HG03520 (cell line): ENCODE measurements around the gene GALNT15.
A peak's percentile ranks its signal among the peaks of the same experiment; 100 is the strongest.

Experiments used
- ATAC-seq: cut with Tn5 transposase; IDR thresholded peaks from one replicate; pipeline ENCODE4 v1.9.1; 2021; ENCODE audit warnings: mild to moderate bottlenecking, moderate library complexity; ENCODE audit not compliant: unreplicated experiment

GALNT15 gene

DNA sequence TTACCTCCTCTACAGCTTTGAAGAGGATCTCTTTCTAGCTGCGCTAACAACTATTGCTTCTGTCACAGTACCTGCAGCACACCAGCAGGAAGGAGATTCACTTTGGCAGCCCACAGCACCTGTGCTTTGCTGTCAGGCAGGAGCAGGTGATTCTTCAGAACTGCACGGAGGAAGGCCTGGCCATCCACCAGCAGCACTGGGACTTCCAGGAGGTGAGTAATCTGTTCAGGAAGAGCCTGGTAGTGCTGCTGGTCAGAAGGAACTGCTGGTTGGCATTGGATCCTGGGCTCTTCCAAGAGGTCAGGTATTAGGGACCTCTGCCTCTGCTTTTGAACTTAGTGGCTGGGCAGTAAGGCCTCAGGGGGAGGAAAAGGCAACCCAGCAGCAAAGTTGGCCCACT lies 48.1 kb downstream of the GALNT15 start:
- no peak for ATAC-seq

DNA sequence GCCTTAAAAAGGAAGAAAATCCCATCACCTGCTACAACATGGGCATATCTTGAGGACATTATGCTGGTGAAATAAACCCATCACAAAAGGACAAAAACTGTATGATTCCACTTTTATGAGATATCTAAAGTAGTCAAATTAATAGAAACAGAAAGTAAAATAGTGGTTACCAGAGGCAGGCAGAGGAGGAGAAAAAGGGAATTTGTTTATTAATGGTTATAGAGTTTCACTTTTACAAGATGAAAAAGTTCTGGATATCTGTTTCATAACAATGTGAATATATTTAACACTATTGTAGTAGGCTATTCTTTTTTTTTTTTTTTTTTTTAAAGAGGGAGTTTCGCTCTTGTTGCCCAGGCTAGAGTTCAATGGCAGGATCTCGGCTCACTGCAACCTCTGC lies 49.8 kb downstream of the GALNT15 start:
- ATAC-seq: no peak

DNA sequence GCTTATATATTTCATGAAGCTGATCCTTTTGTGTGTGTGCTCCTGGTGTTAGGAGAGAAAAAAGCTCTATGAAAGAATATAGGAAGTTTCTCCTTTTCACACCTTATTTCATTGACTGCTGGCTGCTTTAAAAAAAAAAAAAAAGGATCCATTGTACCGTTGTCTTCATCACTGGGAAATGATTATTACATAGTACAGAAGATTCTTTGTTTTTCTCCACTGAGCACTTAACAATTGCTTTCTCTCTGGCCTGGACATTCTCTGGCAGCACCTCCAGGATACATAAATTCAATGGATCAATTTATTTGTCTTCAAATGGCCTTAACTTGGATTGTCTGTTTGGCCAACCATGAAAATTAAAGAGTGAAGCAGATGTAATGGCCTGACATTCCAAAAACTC lies 53.1 kb downstream of the GALNT15 start:
- ATAC-seq: no peak

DNA sequence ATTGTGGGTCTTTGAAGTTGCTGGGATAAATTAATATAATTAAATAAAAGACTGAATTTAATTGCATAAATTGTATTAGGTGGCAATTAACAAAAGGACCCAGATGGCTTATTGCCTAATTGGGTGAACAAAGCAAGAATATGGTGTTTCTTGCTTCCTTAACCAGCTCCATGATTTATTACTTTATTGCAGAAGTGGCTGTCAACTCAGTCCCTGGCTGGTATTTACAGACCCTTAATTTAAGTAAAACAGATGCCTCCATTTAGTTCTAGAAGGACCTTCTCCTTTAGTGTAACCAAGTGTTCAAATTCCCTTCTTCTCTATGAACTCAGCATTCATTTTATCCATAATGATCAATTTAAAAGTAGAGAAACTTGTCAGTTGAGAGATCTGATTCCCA lies 55.2 kb downstream of the GALNT15 start:
- ATAC-seq: no peak

DNA sequence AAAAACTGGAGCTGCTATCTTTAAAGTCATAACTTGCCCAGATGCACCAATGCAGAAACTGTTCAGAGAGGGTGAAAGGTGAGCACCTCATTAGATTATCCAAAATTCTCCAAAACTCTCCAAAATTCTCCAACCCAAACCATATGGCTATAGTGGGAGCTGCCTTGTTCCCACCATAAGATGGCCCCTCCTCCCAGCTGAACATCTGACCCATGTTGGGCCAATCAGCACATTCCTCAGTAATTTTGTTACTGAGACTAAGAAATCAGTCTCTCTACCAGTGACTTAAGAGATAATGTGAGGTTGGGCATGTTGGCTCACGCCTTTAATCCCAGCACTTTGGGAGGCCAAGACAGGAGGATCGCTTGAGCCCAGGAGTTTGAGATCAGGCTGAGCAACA lies 57.5 kb downstream of the GALNT15 start:
- ATAC-seq: no peak

DNA sequence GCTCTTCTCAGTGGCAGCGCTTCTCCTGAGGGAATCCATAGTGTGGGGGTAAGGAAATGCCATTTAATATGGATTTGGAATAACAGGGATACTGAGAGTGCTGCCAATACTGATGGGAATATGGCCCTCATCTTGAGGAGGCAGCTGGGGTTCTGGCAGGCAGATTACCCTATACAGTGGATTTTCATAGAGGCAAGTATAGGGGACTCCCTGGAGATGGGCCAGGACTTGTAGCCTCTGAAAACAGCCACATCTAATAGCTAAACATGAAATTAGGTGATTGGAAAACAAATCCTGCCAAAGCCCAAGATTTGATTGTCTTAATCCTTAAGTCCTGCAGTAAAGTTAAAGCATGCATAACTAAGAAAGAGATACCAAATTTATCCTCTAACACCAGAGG lies 59.3 kb downstream of the GALNT15 start:
- ATAC-seq: no peak

DNA sequence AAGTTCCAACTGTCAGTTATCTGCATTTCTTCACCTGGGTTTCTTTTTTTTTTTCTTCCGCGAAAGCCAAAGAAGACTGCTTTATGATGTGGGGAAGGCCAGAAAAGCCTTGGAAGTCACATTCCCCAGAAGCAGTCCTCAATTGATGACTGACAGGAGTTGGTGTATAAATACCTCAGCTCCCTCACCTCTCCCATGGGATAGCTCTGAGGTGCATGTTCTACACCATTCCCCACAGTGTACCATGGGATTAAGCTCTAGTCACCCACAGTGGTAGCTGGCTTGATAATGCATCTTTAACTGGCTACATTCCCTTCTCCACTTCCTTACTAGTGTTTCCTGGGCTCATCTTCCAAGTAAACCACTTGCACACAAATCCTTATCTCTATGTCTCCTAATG lies 59.8 kb downstream of the GALNT15 start:
- no peak for ATAC-seq

DNA sequence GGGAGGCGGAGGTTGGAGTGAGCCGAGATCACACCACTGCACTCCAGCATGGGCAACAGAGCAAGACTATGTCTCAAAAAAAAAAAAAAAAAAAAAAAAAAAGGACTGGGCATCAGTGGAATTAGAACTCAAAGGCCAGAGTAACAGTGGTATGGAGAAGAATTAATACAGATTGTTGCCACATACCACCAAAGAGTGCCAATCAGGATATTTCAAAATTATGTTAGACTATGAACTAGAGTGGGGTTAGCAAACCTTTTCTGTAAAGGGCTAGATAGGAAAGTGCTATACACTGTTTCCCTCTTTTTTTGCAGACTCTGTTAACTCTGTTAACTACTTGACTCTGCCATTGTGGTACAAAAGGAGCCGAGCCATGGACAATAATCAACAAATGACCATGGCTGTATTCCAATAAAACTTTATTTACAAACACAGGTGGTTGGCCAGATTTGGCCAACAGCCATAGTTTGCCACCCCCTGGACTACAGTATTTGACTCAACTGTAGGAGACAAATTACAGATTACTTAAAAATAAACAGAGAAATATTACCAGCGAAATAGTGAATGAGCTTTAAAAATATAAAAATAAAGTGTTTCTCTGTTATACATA lies 61.7 kb downstream of the GALNT15 start:
- no peak for ATAC-seq

DNA sequence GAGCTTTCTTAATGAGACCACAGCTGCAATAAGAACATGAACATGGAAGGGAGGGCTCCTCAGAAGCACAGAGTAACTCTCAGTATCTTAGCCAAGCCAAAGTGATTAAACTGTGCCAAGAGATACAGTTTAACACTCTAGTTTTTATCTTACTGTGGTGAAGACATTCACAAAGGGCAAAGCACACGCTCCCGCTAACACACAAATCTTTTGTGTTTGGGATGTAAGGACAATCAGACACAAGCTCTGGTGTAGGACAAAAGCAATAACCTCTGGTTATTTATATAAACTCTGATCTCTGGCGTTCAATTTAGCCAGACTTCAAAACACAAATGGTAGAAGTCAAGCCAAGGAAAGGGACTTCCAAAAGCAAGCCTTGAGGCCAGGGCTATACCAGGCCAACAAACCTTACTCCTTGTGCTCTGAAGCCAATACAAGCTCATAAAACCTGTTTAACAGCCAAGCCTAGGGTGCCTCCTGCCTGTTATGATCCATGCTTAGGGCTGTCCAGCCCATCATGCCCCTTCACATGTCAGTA lies 62.4 kb downstream of the GALNT15 start:
- ATAC-seq: no peak

DNA sequence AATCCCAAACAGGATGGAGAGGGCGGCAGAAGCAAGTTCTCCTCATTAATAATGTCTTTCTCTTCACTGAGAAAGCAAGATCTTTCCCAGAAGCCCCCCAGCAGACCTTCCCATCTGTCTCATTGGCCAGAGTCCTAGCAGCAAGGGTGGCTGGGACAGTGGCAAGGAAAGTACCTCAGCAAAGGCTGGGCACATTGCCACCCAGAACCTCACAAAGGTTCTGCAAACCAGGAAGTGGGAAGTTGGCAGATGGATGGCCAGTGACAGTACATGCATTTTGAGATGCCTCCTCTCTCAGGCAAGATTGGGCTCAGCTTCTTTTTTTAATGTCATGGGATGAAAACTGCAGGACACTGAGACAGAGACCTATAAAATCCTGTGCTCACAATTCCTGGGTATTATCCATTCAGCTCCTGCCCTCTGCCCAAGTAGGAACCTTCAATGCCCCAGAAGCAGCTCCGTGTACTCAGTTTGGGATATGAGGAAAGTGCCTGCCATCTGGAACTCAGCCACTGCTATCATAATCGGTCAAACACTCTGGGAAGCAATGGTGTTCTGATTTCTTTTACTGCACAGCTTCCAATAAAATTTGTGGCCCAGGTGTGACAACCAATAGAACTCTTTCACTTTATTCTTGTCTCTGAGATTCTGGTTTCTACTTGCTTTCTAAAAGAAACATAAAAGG lies 64.7 kb downstream of the GALNT15 start:
- ATAC-seq: no peak

DNA sequence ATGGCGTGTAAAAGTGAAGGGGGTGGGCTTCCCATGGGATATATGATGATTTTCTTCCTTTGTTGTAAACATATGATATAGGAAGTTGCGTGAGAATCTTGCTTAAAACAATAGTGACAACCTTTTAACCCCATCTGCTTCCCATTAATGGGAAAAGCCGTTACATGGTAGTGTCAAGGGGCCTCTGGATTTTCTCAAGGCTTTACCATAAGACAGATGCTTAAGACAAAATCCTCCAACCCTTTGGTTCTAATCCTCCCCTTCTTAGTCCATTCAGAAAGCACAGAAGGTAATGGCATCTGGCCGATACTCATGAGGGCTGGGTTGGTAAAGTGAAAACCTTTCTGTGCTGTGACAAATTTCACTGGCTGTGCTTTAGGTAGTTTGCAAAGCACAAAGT lies 65.3 kb downstream of the GALNT15 start:
- ATAC-seq: no peak

DNA sequence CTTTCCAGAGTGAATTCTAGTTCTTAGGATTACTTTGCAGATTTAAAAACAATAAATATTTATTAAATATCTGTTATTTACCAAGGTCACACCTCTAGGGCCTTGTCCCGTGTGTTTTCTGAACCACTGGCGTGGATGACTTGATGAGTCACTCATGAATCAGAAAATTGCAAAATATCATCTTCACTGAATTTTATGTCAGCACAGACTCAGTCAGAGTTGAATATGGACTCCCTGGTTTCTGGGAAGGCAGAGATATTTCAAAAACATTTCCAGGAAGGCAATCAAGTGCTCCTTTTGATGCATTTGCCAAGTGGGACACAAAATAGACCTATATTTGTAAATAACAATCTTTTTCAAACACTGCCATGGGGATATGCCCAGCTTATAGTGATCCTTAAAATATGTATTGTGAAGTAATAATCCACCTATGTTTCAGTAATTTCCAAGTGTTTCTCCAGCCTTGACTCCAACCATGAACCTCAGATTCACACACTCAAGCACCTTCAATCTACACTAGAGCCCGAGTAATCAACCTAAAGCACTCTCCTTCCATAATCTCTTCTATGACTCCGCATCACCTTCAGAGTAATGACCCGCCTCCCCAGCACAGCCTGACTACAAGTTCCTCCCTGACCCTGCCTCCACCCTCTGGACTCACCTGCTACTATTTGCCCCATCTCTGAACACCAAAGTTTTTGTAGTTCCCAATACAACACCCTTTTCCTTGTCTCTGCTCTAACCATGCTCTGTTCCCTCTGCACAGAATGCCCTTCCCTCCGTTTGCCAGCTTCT lies 65.9 kb downstream of the GALNT15 start:
- no peak for ATAC-seq

DNA sequence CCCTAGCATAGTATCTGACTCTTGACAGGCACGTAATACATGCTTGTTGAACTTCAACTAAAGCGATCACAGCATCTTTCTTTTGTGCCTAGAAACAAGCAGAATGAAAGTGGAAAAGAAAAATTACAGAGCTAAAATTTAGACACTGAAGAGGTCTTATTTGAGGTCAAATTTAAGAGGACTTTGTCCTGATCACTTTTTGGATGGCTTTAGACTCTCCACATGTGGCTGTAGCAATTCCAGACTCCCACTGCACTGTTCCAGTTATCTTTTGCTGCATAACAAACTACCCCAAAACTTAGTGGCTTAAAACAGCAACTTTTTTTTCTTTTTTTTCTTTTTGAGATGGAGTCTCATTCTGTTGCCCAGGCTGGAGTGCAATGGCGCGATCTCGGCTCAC lies 66.7 kb downstream of the GALNT15 start:
- no peak for ATAC-seq

DNA sequence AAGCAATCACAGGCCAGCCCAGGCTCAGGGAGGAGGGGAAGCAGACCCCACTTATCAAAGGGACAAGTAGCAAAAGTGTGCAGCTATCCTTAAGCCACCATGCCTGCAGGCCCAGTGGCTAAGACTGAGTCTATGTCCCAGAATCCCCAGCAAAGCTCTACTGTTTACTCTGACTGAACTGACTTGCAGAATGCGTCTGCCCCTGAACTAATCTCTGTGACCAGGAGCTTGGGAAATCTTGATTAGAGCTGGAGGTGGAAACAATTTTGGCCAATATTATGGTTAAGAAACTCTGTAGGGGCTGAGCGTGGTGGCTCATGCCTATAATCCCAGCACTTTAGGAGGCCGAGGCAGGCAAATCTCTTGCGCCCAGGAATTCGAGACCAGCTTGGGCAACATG lies 67.7 kb downstream of the GALNT15 start:
- no peak for ATAC-seq

DNA sequence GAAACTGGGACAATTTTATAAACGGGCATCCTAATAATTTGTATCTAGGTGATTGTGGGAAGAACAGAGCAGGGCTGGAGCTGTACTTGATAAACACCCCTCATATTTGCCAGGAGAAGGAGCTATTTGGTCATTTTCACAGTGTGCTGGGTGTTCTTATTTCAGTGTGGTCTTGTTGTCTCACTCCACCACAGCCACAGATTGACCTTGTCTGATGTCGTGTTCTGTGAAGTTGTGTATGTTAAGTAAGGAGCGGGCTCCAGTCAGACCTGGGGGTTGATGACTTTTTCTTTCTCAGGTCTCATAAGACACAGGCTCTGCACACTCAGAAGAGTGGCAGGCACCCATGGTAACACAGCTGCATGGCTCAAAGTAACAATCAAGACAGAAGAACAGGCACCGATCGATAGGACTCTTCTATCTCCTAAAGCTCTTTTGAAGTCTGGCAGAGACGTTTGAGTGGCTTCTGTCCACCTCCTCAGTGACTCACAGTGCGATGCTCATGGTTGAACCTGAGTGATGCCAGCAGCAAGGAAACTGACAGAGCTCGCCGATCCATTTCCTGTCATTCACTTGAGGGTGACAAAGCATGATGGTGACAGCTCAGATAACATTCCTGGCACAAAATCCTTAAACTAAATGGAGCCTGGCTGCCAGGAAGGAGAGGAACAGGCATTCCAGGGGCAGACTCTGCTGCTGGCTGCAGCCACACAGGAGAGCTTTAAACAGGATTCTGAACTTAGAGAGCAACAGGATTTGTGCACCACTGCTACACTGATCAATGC lies 69.4 kb downstream of the GALNT15 start:
- no peak for ATAC-seq

DNA sequence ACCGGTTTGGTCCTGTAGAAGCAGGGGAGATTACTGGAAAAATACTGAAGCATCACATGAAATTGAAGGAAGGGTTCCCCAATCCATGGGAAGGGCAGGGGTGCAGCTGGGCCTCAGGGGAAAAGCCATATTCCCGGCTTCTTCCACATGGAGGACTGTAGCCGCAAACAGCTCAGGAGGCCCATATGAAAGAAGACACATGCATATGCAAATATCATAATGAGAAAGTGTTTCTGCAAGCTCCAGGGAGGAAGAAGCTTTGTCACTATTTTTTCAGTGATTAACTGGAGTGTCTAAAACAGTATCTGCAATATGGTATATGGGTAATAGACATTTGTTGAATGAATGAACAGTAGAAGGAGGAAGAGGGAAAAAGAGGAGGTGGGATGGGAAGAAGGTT lies 71.1 kb downstream of the GALNT15 start:
- no peak for ATAC-seq

DNA sequence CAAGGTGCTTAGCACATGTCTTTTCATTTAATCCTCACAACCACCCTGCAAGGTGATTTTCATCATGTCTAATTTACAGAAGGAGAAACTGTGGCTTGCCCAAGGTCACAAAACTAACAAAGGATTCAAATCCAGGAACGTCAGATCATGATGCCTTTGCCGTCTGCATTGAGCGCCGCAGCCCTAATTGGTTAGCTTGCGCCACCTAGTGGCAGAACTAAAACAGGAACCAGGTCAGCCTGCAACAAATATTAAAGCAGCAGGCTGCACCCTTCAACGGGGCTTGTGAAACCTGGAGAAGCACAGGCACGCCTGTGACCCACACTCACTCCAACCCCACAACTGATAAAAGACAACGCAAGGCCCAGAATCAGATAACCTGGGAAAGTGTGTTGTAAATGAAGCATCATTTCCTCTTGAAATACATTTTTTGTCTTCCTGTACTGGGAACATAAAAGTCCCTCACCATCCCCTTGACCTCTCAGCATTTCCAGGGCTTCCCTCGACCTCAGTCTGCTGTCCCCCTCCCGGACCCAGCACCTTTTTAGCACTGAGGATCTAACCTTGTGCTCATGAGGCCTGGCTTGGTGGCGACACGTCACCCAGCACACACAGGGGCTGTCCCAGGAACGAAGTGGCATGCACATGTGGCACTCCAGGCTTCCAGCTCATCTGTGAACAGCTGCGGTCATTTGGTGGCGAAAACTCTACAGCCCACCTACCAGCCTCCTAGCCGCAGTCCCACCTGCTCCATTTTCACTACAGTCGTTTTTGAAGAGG lies 73.0 kb downstream of the GALNT15 start:
- peak; percentile 69 for ATAC-seq

DNA sequence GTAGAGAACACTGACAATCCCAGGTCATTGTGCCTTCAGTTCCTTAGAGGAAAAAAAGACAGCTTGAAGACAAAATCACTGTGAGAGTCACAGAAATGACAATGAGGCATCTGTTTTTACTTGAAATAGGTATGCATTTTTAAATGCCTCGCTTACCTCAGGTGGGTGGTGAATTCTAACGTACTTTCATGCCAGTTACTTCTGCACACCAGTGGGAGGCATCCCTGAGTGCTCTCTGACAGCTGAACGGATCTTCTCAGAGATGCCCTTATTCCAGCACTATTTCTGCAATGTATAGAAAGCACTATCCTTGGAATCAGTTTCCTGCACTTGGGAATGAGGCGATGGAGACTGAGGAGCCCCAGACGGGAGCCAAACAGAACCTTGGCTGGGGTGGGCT lies 74.1 kb downstream of the GALNT15 start:
- no peak for ATAC-seq

DNA sequence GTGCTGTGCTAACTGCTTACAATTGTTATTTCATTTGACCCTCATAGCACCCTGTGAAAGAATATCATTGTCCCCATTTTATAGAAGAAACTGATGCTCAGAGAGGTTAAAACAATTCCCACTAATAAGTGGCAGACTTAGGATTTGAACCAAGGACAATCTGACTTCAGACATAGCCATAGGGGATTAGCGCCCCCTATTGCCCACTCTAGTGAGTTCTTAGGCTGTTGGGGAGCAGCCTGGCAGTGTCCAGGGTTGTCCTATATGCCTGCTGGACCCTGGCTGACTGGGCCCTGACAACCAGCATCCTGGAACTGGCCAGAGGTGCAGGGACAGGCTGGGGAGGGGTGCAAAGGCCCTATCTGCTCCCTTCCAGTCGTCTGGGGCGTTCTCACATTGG lies 74.9 kb downstream of the GALNT15 start:
- ATAC-seq: no peak

DNA sequence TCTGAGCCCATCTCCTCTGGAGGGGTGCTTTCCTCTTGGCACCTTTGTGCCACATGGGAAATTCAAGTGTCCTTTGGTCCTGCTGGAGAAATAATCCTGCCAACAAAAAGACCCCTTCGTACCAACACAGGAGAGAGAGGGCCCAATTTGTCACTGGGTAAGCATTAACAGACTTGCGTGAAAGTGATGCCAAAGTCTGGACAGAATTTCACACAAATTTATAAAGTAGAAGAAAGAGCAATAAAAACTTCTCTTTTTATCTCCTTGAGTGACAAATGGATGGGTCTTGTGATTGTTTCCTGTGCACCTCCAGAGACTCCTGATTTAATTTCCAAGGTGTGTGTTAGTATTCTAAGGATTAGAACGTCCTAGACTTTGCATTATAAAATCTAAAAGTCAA lies 75.4 kb downstream of the GALNT15 start:
- ATAC-seq: no peak
